ENCODE results near the gene FAM222B. TPM values are rescaled to one million over a fixed set of nuclear protein-coding genes. Genes with fewer than 3 reads are reported as not detected.

FAM222B gene
- total and polyA plus RNA-seq, 12 donors = 4.9 to 18.3 (median 13.4) TPM

DNA sequence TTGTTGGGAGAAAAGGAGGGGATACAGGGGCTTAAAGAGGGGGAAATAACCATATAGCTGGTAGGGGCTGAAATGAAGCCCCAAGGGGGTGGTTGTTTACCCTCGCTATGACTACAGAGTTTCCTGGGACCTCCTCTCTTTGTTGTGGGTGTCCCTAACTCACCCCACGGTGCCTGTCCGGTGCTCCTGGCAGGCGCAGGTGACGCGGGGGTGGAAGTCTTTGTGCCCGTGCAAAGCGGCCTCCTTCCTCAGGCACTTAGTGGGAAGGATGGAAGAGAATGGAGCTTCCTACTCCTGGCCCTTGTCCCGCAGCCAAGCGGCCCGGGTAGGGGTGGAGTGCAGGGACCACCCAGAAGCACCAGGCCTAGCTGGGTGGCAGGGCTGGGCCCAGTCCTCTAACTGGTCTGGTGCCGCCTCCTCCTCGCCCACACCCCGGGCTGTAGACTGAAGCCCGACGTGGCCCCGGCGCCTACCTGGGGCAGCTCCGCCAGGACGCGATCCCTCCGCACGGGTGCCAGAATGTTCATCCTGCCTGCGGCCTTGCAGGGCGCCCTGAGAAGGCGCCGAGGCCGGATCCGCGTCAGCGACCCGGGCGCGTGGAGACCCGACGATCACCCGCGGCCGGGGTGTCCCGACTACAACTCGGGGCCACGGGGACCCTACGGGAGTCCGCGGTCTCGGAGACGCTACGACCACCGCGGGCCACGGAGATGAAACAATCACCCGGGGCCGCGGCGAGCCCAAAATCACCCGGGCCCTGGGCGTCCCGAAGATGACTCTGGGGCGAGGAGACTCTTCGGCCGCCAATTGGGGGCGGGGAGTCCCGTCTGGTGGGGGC lies 125.6 kb downstream of the FAM222B start:
- intact Hi-C loops (cut with DNase I) = no loop called here
- peak in 6 of 7 donors; percentile 50 to 64 (median 58) for DNase-seq
- Histone ChIP-seq H3K27ac (peak overlapping the region; percentile 70 to 95 (median 87)), H3K4me3 (peak overlapping the region; percentile 5 to 91 (median 44)), H3K27me3 (no peaks in the 10 kb centered on the region), H3K9me3 (replicated peaks in 1 of 3) (no peaks in the 10 kb centered on the region), H3K36me3 (replicated peaks in 1 of 2) (peaks cover 0 to 33% of the 10 kb centered on the region in 2 donors), H3K4me1 (replicated peaks in 1 of 2) (peaks cover 37 to 39% of the 10 kb centered on the region in 2 donors)
- no peak for TF ChIP-seq POLR2A (IDR thresholded peaks at IDR 0.05)
- TF ChIP-seq, protein P1, sequence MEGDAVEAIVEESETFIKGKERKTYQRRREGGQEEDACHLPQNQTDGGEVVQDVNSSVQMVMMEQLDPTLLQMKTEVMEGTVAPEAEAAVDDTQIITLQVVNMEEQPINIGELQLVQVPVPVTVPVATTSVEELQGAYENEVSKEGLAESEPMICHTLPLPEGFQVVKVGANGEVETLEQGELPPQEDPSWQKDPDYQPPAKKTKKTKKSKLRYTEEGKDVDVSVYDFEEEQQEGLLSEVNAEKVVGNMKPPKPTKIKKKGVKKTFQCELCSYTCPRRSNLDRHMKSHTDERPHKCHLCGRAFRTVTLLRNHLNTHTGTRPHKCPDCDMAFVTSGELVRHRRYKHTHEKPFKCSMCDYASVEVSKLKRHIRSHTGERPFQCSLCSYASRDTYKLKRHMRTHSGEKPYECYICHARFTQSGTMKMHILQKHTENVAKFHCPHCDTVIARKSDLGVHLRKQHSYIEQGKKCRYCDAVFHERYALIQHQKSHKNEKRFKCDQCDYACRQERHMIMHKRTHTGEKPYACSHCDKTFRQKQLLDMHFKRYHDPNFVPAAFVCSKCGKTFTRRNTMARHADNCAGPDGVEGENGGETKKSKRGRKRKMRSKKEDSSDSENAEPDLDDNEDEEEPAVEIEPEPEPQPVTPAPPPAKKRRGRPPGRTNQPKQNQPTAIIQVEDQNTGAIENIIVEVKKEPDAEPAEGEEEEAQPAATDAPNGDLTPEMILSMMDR (IDR thresholded peaks at IDR 0.05) = peak in 1 of 6 experiments; percentile 5
- WGBS, 4 donors = 6 to 34% (median 16%) methylated on average over 16 to 63 of the region's 63 CpGs

DNA sequence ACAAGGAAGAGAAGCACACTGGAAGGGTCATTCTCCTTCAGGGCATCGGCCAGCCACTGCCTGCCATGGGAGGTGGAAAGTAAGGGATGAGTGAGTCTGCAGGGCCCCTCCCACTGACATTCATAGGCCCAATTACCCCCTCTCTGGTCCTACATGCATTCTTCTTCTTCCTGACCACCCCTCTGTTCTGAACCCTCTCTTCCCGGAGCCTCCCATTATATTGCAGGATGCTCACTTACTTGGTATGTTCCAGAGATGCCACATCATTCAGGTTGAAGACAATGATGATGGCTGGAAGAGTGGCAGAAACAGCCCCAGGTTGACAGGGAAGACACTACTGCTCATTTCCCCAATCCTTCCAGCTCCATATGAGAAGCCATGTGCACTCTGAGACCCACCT lies 127.4 kb downstream of the FAM222B start:
- H3K9me3 ChIP-seq (replicated peaks in 1 of 3) = no peaks in the 10 kb centered on the region
- peaks cover 33 to 34% of the 10 kb centered on the region in 2 donors for H3K4me1 ChIP-seq (replicated peaks in 1 of 2)
- intact Hi-C loops (cut with DNase I) = no loop called here
- H3K36me3 ChIP-seq (replicated peaks in 1 of 2) = peaks cover 0 to 20% of the 10 kb centered on the region in 2 donors
- DNase-seq = no peak
- H3K27ac ChIP-seq = no peak overlapping the region
- TF ChIP-seq, protein P1 (IDR thresholded peaks at IDR 0.05) = no peak
- no peak for TF ChIP-seq POLR2A (IDR thresholded peaks at IDR 0.05)
- 85 to 100% (median 89%) methylated on average over 1 to 2 of the region's 2 CpGs for WGBS, 4 donors
- no peak overlapping the region for H3K4me3 ChIP-seq
- H3K27me3 ChIP-seq = no peaks in the 10 kb centered on the region

DNA sequence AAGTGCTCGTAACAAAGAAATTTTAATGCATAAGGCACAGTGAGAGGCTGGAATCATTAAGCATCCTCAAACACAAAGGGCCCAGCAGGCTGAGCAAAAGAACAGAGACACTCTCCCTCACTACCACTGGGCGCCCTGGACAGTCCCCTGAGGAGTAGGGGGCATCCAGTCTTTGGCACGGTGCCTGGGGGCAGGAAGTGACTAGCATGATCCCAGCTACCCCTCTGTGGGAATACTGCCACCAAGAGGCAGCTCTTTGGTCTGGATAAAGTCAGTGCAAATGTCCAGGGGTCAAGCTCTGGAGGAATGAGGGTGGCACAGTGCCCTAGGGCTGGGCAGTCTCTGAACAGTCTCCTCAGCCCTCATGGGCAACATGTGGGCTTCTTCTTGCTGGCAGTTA lies 128.3 kb downstream of the FAM222B start:
- Histone ChIP-seq H3K27me3 (no peaks in the 10 kb centered on the region), H3K27ac (no peak overlapping the region), H3K9me3 (replicated peaks in 1 of 3) (no peaks in the 10 kb centered on the region), H3K4me3 (no peak overlapping the region), H3K36me3 (replicated peaks in 1 of 2) (peaks cover 0 to 20% of the 10 kb centered on the region in 2 donors), H3K4me1 (replicated peaks in 1 of 2) (peaks cover 31 to 37% of the 10 kb centered on the region in 2 donors)
- no peak for DNase-seq
- TF ChIP-seq, protein P1 (IDR thresholded peaks at IDR 0.05) = no peak
- no peak for TF ChIP-seq POLR2A (IDR thresholded peaks at IDR 0.05)
- intact Hi-C loops (cut with DNase I) = no loop called here
- WGBS, 4 donors = 87 to 97% (median 93%) methylated on average over 3 of the region's 3 CpGs

DNA sequence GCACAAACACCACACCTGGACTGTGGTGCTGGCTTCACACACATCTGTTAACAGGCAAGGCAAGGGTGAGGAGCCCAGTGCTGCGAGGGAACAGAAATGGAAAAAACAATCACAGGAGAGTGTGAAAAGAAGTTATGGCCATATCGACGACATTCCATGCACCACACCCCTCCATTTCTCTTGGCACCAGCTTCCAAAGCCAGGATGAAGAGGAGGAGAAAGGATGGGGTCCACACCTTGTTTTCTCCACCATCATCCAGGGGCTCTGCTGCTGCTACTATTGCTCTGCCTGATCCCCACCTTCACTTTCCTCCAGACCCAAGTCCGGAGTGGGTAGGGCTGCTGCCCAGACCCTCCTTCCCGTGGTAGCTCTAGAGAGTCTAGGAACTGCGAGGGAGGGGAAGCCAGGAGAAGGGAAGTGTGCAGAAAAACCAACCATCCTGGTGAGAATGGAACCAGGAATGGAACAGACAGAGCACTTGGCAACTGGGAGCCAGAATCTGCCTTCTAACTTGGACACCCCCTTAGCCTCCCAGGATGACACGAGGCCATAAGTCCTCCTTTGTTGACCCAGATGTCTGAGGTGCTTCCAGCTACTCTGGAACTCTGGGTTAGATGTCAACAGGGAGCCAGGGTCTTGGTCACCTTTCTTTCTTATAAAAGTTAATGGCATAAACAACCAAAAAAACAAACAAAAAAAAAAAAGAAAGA lies 129.7 kb downstream of the FAM222B start:
- Histone ChIP-seq H3K27me3 (no peaks in the 10 kb centered on the region), H3K4me1 (replicated peaks in 1 of 2) (peaks cover 19 to 22% of the 10 kb centered on the region in 2 donors), H3K36me3 (replicated peaks in 1 of 2) (peaks cover 0 to 20% of the 10 kb centered on the region in 2 donors), H3K9me3 (replicated peaks in 1 of 3) (no peaks in the 10 kb centered on the region), H3K4me3 (no peak overlapping the region), H3K27ac (no peak overlapping the region)
- DNase-seq = no peak
- 82 to 91% (median 86%) methylated on average over 7 of the region's 7 CpGs for WGBS, 4 donors
- intact Hi-C loops (cut with DNase I) = no loop called here
- TF ChIP-seq, protein P1 (IDR thresholded peaks at IDR 0.05) = no peak
- TF ChIP-seq POLR2A (IDR thresholded peaks at IDR 0.05) = no peak
